ENCODE data around the gene STYK1.
A peak's percentile ranks its signal among the peaks of the same experiment; 100 is the strongest.
"Not testable (repeated sequence)": the region's sequence is repeated elsewhere in the genome, so short reads cannot be mapped to it uniquely, and the experiment has no call there.

The STYK1 gene

GRCh38 chr12:10611258-10611657 lies 62.6 kb downstream of the STYK1 start:
- H3K4me2 ChIP-seq (ENCODE audit: low read length); H4K8ac ChIP-seq (ENCODE audit: low read depth, low read length); H4K91ac ChIP-seq (ENCODE audit: low read depth, low read length); H3K79me1 ChIP-seq (ENCODE audit: low read length); H2AFZ ChIP-seq (ENCODE audit: insufficient read depth, low read length, poor library complexity); H3K23ac ChIP-seq (ENCODE audit: low read length); H3K9me3 ChIP-seq (ENCODE audit: insufficient read depth, low read depth, low read length); H3K27me3 ChIP-seq (ENCODE audit: insufficient read depth, low read length); H3K36me3 ChIP-seq (ENCODE audit: control insufficient read depth in 1 of 2, insufficient read depth in 2 of 2, low read length in 2 of 2); DNase-seq; H2BK12ac ChIP-seq (ENCODE audit: low read length); H2AK5ac ChIP-seq (ENCODE audit: low read length); H3K27ac ChIP-seq (ENCODE audit: low read depth, low read length); H3K14ac ChIP-seq (ENCODE audit: low read length); H3K18ac ChIP-seq (ENCODE audit: low read length); H3K4me3 ChIP-seq (ENCODE audit: low read depth, low read length); H2BK5ac ChIP-seq (ENCODE audit: low read depth, low read length, poor library complexity); H3K9ac ChIP-seq (ENCODE audit: low read length); H3K79me2 ChIP-seq (ENCODE audit: control insufficient read depth, insufficient read depth, low read length, poor library complexity); H2BK120ac ChIP-seq (ENCODE audit: insufficient read depth, low read length, poor library complexity); H3K4ac ChIP-seq (ENCODE audit: low read depth, low read length); H3K4me1 ChIP-seq (ENCODE audit: control insufficient read depth in 1 of 2, insufficient read depth in 2 of 2, low read length in 2 of 2): not testable (repeated sequence)
- peak overlapping the region; percentile 30 for H4K12ac ChIP-seq (ENCODE audit: low read depth, low read length)
- WGBS (ENCODE audit: extremely low coverage, insufficient coverage, insufficient read length): no CpG with 5 or more reads among the region's 4 CpGs

- no peaks in the 10 kb centered on the region for H3K9me3 ChIP-seq (ENCODE audit: insufficient read depth, low read depth, low read length)
- H3K4me3 ChIP-seq (ENCODE audit: low read depth, low read length): no peak overlapping the region
- H4K8ac ChIP-seq (ENCODE audit: low read depth, low read length): no peak overlapping the region
- H2AFZ ChIP-seq (ENCODE audit: insufficient read depth, low read length, poor library complexity): no peak overlapping the region
- H4K91ac ChIP-seq (ENCODE audit: low read depth, low read length): no peak overlapping the region
- H3K9ac ChIP-seq (ENCODE audit: low read length): no peak overlapping the region
- H3K27me3 ChIP-seq (ENCODE audit: insufficient read depth, low read length): no peaks in the 10 kb centered on the region
- H3K36me3 ChIP-seq (ENCODE audit: control insufficient read depth in 1 of 2, insufficient read depth in 2 of 2, low read length in 2 of 2): peaks cover 4% of the 10 kb centered on the region in 2 experiments
- DNase-seq: no peak
- H3K4ac ChIP-seq (ENCODE audit: low read depth, low read length): no peak overlapping the region
- H3K4me1 ChIP-seq (ENCODE audit: control insufficient read depth in 1 of 2, insufficient read depth in 2 of 2, low read length in 2 of 2): peaks cover 0 to 3% of the 10 kb centered on the region in 2 experiments
- WGBS (ENCODE audit: extremely low coverage, insufficient coverage, insufficient read length): no CpG with 5 or more reads among the region's 3 CpGs
- H3K79me2 ChIP-seq (ENCODE audit: control insufficient read depth, insufficient read depth, low read length, poor library complexity): peaks cover 7% of the 10 kb centered on the region
- H2BK120ac ChIP-seq (ENCODE audit: insufficient read depth, low read length, poor library complexity): no peak overlapping the region
- H2BK5ac ChIP-seq (ENCODE audit: low read depth, low read length, poor library complexity): no peak overlapping the region
- no peak overlapping the region for H3K27ac ChIP-seq (ENCODE audit: low read depth, low read length)
- H3K4me2 ChIP-seq (ENCODE audit: low read length): no peak overlapping the region
- H3K79me1 ChIP-seq (ENCODE audit: low read length): peaks cover 2% of the 10 kb centered on the region
- no peak overlapping the region for H3K23ac ChIP-seq (ENCODE audit: low read length)
- H2AK5ac ChIP-seq (ENCODE audit: low read length): no peak overlapping the region
- H2BK12ac ChIP-seq (ENCODE audit: low read length): no peak overlapping the region
- H3K14ac ChIP-seq (ENCODE audit: low read length): no peak overlapping the region
- no peak overlapping the region for H3K18ac ChIP-seq (ENCODE audit: low read length)
- H4K12ac ChIP-seq (ENCODE audit: low read depth, low read length): no peak overlapping the region
Measured at GRCh38 chr12:10610188-10610587, 63.7 kb downstream of the STYK1 start.

- peaks cover 4 to 6% of the 10 kb centered on the region in 2 experiments for H3K36me3 ChIP-seq (ENCODE audit: control insufficient read depth in 1 of 2, insufficient read depth in 2 of 2, low read length in 2 of 2)
- no CpG with 5 or more reads among the region's 3 CpGs for WGBS (ENCODE audit: extremely low coverage, insufficient coverage, insufficient read length)
- H3K79me1 ChIP-seq (ENCODE audit: low read length): no peaks in the 10 kb centered on the region
Measured at GRCh38 chr12:10607885-10608458, 65.9 kb downstream of the STYK1 start.

GRCh38 chr12:10601860-10602259 lies 72.0 kb downstream of the STYK1 start:
- H3K18ac ChIP-seq (ENCODE audit: low read length): no peak overlapping the region
- H3K79me1 ChIP-seq (ENCODE audit: low read length): no peaks in the 10 kb centered on the region
- H2AFZ ChIP-seq (ENCODE audit: insufficient read depth, low read length, poor library complexity): no peak overlapping the region
- no peak overlapping the region for H3K4ac ChIP-seq (ENCODE audit: low read depth, low read length)
- no peak overlapping the region for H4K8ac ChIP-seq (ENCODE audit: low read depth, low read length)
- no peak for DNase-seq
- no peak overlapping the region for H4K91ac ChIP-seq (ENCODE audit: low read depth, low read length)
- no peak overlapping the region for H2BK12ac ChIP-seq (ENCODE audit: low read length)
- H3K9me3 ChIP-seq (ENCODE audit: insufficient read depth, low read depth, low read length): no peaks in the 10 kb centered on the region
- H3K27me3 ChIP-seq (ENCODE audit: insufficient read depth, low read length): no peaks in the 10 kb centered on the region
- WGBS (ENCODE audit: extremely low coverage, insufficient coverage, insufficient read length): no CpG with 5 or more reads among the region's 2 CpGs
- H3K4me2 ChIP-seq (ENCODE audit: low read length): no peak overlapping the region
- H3K9ac ChIP-seq (ENCODE audit: low read length): no peak overlapping the region
- no peaks in the 10 kb centered on the region for H3K4me1 ChIP-seq (ENCODE audit: control insufficient read depth in 1 of 2, insufficient read depth in 2 of 2, low read length in 2 of 2)
- H3K23ac ChIP-seq (ENCODE audit: low read length): no peak overlapping the region
- H4K12ac ChIP-seq (ENCODE audit: low read depth, low read length): no peak overlapping the region
- H3K14ac ChIP-seq (ENCODE audit: low read length): no peak overlapping the region
- H3K4me3 ChIP-seq (ENCODE audit: low read depth, low read length): no peak overlapping the region
- H2AK5ac ChIP-seq (ENCODE audit: low read length): no peak overlapping the region
- H3K36me3 ChIP-seq (ENCODE audit: control insufficient read depth in 1 of 2, insufficient read depth in 2 of 2, low read length in 2 of 2): peaks cover 0 to 4% of the 10 kb centered on the region in 2 experiments
- no peak overlapping the region for H2BK5ac ChIP-seq (ENCODE audit: low read depth, low read length, poor library complexity)
- H3K27ac ChIP-seq (ENCODE audit: low read depth, low read length): no peak overlapping the region
- H2BK120ac ChIP-seq (ENCODE audit: insufficient read depth, low read length, poor library complexity): no peak overlapping the region
- H3K79me2 ChIP-seq (ENCODE audit: control insufficient read depth, insufficient read depth, low read length, poor library complexity): no peaks in the 10 kb centered on the region

More at GRCh38 chr12:10607885-10608458, 65.9 kb downstream of the STYK1 start:
- H2BK5ac ChIP-seq (ENCODE audit: low read depth, low read length, poor library complexity): no peak overlapping the region
- no peak overlapping the region for H4K91ac ChIP-seq (ENCODE audit: low read depth, low read length)
- H3K9me3 ChIP-seq (ENCODE audit: insufficient read depth, low read depth, low read length): no peaks in the 10 kb centered on the region
- H3K4me2 ChIP-seq (ENCODE audit: low read length): no peak overlapping the region
- H2BK120ac ChIP-seq (ENCODE audit: insufficient read depth, low read length, poor library complexity): no peak overlapping the region
- no peak overlapping the region for H3K14ac ChIP-seq (ENCODE audit: low read length)
- H2AK5ac ChIP-seq (ENCODE audit: low read length): no peak overlapping the region
- no peak overlapping the region for H2BK12ac ChIP-seq (ENCODE audit: low read length)
- no peak overlapping the region for H3K4me3 ChIP-seq (ENCODE audit: low read depth, low read length)
- no peak overlapping the region for H3K23ac ChIP-seq (ENCODE audit: low read length)
- peak in 1 of 2 donors; percentile 37 for DNase-seq
- H3K4ac ChIP-seq (ENCODE audit: low read depth, low read length): no peak overlapping the region
- H4K8ac ChIP-seq (ENCODE audit: low read depth, low read length): no peak overlapping the region
- no peak overlapping the region for H4K12ac ChIP-seq (ENCODE audit: low read depth, low read length)
- no peak overlapping the region for H3K9ac ChIP-seq (ENCODE audit: low read length)
- H3K27me3 ChIP-seq (ENCODE audit: insufficient read depth, low read length): no peaks in the 10 kb centered on the region
- peaks cover 5% of the 10 kb centered on the region for H3K79me2 ChIP-seq (ENCODE audit: control insufficient read depth, insufficient read depth, low read length, poor library complexity)
- H3K27ac ChIP-seq (ENCODE audit: low read depth, low read length): no peak overlapping the region
- no peak overlapping the region for H2AFZ ChIP-seq (ENCODE audit: insufficient read depth, low read length, poor library complexity)
- peaks cover 0 to 3% of the 10 kb centered on the region in 2 experiments for H3K4me1 ChIP-seq (ENCODE audit: control insufficient read depth in 1 of 2, insufficient read depth in 2 of 2, low read length in 2 of 2)
- H3K18ac ChIP-seq (ENCODE audit: low read length): no peak overlapping the region
